Measurements from ENCODE around the gene OXLD1.

DNA sequence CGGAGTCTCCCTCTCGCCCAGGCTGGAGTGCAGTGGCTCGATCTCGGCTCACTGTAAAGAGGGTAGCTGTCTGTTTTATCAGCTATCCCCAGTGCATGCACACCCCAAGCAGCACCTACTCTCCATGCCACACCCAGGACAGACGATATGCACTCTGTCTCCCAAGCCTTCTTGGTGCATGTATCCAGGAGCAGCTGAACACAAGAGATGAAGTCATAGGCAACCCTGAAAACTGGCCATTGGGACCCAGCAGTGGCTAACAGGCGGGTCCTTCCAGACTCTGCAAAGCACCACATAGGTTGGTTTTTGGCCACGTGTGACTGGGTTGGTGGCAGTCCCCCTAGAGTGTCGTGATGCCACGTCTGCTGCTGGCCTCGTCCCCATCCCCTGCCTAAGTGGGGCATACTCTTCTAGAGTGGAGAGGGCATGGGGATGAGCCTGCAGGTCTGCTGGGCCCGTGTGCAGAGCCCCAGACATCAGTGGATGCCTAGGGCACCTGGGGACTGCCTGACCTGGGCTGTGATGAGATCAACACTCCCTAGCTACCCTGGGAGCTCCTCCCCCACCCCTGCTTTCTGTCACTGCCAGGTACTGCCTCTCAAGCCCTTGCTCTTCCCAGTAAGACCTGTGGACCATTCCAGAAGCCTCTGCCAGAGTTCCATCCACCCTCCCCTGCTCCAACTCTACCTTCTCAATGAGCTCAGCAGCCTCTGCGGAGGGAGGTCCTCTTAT, 19.4 kb downstream of the OXLD1 start:
- TF ChIP-seq POLR2A (IDR thresholded peaks at IDR 0.05): no peak
- TF ChIP-seq, protein P1, sequence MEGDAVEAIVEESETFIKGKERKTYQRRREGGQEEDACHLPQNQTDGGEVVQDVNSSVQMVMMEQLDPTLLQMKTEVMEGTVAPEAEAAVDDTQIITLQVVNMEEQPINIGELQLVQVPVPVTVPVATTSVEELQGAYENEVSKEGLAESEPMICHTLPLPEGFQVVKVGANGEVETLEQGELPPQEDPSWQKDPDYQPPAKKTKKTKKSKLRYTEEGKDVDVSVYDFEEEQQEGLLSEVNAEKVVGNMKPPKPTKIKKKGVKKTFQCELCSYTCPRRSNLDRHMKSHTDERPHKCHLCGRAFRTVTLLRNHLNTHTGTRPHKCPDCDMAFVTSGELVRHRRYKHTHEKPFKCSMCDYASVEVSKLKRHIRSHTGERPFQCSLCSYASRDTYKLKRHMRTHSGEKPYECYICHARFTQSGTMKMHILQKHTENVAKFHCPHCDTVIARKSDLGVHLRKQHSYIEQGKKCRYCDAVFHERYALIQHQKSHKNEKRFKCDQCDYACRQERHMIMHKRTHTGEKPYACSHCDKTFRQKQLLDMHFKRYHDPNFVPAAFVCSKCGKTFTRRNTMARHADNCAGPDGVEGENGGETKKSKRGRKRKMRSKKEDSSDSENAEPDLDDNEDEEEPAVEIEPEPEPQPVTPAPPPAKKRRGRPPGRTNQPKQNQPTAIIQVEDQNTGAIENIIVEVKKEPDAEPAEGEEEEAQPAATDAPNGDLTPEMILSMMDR (IDR thresholded peaks at IDR 0.05): no peak

Measured in right lobe of liver (tissue), 4 donors.